Mucosa of stomach (tissue), 1 donor: ENCODE results near the gene ALB.

Experiments
- H3K27me3 ChIP-seq: one replicate; pipeline ENCODE4 v1.7.0; 2013; ENCODE audit warnings: mild to moderate bottlenecking, low read length; ENCODE audit not compliant: control insufficient read depth, insufficient read depth
- H3K36me3 ChIP-seq: one replicate; pipeline ENCODE4 v1.7.0; 2013; ENCODE audit warnings: low read length; ENCODE audit not compliant: control insufficient read depth, insufficient read depth
- H3K4me1 ChIP-seq: one replicate; pipeline ENCODE4 v1.7.0; 2013; ENCODE audit warnings: mild to moderate bottlenecking, low read length; ENCODE audit not compliant: control insufficient read depth, insufficient read depth
- H3K4me3 ChIP-seq: one replicate; pipeline ENCODE4 v1.7.0; 2013; ENCODE audit warnings: low read length
- H3K9ac ChIP-seq: one replicate; pipeline ENCODE4 v1.7.0; 2013; ENCODE audit warnings: mild to moderate bottlenecking, low read length, moderate library complexity
- H3K9me3 ChIP-seq: one replicate; pipeline ENCODE4 v1.7.0; 2013; ENCODE audit warnings: mild to moderate bottlenecking, low read length, moderate library complexity; ENCODE audit not compliant: control insufficient read depth
- donor health status: Pancreatic carcinoma.

ALB gene

GRCh38 chr4:73447671-73448070 lies 43.6 kb downstream of the ALB start:
- Histone ChIP-seq H3K4me1 (no peaks in the 10 kb centered on the region), H3K36me3 (no peaks in the 10 kb centered on the region)

DNA sequence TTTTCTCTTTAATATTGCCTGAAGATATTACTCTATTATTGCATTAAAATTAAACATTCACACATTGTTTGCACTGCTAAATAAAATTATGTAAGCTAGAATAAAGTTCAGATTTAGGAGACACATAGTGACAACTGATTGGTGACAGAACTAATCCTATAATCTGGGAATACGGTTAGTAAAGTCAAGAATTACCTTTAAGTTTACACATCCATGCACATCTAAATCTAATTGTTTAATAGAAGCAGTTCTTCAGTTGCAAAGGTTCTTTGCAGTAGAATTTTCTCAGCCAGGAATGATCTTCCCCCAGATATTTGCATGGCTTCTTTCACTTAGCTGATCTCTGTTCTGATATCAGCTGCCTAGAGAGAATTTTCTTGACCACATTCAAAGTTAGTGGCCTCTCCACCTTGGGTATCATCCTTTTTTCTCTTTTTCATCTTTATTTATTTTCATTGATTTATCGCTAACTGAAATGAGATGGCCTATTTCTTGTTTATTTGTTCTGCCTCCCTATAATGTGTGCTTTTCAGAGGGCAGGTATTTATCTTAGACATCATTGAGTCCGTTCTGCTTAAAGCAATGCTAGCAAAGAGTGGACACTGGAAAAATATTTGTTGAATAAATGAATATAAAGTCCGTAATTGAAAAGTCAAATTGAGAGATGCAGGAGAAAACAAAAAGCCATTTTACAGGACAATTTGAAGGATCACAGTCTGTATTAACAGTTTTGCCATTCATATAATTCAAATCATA lies 44.5 kb downstream of the ALB start:
- Histone ChIP-seq H3K9me3 (no peaks in the 10 kb centered on the region), H3K4me3 (no peak overlapping the region), H3K9ac (no peak overlapping the region), H3K27me3 (no peaks in the 10 kb centered on the region), H3K4me1 (no peaks in the 10 kb centered on the region), H3K36me3 (no peaks in the 10 kb centered on the region)

More at GRCh38 chr4:73447671-73448070, 43.6 kb downstream of the ALB start:
- no peaks in the 10 kb centered on the region for H3K9me3 ChIP-seq
- no peaks in the 10 kb centered on the region for H3K27me3 ChIP-seq
- no peak overlapping the region for H3K4me3 ChIP-seq
- no peak overlapping the region for H3K9ac ChIP-seq

DNA sequence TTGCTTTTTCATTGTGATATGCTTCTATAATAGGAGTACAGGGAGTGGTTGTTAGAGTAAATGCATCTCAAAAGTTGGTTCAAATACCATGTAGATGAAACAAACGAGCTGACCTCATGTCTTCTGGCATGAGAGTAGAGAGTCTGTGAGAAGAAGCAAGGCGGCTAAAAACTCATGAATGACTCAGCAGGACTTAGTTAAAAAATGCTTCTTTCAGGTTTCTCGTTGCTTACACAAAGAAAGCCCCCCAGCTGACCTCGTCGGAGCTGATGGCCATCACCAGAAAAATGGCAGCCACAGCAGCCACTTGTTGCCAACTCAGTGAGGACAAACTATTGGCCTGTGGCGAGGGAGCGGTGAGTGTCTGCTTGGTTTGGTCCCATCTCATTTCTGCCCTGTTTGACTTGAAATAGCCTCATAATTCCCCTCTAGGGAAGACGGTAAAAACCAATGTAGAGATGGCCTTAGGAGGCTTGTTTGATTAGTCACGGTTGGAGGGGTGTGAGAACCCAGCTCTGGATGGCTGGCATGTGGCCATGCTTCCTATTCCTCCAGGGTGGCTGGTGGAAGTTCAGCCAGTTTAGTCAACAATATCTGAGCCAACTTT lies 46.4 kb downstream of the ALB start:
- Histone ChIP-seq H3K9ac (no peak overlapping the region), H3K27me3 (no peaks in the 10 kb centered on the region)

DNA sequence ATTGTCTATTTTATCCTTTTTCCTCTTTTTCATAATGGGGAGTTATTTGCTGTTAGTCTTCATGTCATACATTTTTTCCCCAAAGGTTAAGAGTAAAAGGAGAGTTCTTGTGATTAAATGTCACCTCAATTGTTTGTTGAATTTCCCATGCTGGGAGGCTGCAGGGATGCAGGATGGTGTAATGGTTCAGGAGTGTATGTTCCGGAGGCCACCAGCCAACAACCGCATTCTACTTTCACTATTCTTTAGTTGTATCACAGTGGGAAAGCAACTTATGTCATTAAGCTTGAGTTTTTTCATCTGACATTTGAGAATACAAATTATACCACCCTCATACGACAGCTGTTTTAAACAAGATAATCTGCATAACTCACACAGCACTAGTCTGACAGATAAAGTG lies 47.3 kb downstream of the ALB start:
- Histone ChIP-seq H3K36me3 (no peaks in the 10 kb centered on the region), H3K4me3 (no peak overlapping the region), H3K27me3 (no peaks in the 10 kb centered on the region), H3K4me1 (no peaks in the 10 kb centered on the region), H3K9me3 (no peaks in the 10 kb centered on the region), H3K9ac (no peak overlapping the region)

More for the DNA sequence above, 46.4 kb downstream of the ALB start:
- Histone ChIP-seq H3K4me3 (no peak overlapping the region), H3K4me1 (no peaks in the 10 kb centered on the region), H3K36me3 (no peaks in the 10 kb centered on the region), H3K9me3 (no peaks in the 10 kb centered on the region)

DNA sequence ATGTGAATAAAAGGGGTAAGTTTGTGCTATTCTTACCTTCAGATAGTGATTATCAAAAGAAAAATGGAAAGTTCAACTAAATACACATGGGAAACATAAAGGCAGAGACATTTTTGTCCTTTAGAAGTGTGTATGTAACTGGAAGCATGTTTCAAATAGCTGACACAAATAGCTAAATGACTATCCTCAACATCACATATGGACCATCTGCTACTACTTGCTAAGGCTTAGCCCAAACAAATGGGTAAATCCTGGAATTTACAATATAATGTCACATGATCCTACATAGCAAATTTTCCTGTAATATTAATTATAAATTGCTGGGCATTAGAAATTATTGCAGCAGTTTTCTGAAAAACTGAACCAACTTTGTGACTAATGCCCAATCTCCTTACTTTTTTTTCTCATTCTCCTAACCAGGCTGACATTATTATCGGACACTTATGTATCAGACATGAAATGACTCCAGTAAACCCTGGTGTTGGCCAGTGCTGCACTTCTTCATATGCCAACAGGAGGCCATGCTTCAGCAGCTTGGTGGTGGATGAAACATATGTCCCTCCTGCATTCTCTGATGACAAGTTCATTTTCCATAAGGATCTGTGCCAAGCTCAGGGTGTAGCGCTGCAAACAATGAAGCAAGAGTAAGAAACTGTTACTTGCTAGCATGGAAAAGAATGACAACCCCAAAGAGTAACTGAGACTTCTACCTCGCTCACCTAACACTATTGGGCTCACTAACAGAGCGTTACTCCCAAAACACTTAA lies 48.1 kb downstream of the ALB start:
- Histone ChIP-seq H3K4me3 (no peak overlapping the region), H3K4me1 (no peaks in the 10 kb centered on the region)

DNA sequence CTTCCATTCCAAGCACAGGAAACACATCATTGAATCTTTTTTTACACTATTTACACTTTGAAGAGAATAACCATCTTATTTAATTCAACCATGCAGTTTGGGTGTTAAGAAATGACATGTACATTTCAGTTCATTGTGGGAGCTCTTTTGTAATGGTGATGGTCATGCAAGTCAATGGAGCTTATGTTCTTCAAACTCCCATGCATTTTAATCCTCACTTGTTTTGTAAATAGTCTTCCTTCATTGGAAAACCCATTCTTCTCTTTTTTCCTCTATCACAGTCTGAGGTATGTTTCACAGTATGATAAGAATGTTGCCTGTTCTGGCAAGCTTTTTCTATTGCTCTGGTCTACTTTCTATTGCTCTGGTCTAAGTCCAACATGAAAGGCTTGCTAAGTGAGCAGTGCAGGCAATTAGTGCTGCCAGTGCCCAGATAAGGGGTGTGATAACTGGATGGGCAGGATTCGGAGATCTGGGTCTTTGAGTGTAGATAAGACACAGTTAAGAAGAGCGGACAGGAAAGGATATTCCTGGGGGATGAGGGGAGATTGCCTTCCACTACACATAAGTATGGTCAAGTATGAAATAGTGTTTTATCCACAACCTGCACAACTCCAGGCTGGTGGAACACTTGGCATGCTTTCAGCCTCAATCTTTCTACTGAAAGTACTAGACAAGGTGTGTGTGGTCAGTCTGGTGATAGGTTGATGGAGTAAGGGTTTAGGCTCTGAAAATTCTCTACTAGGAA lies 49.0 kb downstream of the ALB start:
- no peak overlapping the region for H3K9ac ChIP-seq

More for the DNA sequence above, 48.1 kb downstream of the ALB start:
- Histone ChIP-seq H3K36me3 (no peaks in the 10 kb centered on the region), H3K9me3 (no peaks in the 10 kb centered on the region), H3K9ac (no peak overlapping the region), H3K27me3 (no peaks in the 10 kb centered on the region)

DNA sequence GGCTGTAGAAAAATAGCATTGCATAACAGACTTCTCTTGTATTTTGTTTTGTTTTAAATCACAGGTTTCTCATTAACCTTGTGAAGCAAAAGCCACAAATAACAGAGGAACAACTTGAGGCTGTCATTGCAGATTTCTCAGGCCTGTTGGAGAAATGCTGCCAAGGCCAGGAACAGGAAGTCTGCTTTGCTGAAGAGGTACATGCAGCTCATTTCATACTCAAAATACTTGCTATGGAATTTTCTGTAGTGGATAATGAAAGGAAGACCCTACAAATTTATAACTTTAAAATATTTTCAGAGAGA lies 49.6 kb downstream of the ALB start:
- H3K9ac ChIP-seq: no peak overlapping the region
- no peaks in the 10 kb centered on the region for H3K9me3 ChIP-seq
- no peak overlapping the region for H3K4me3 ChIP-seq
- no peaks in the 10 kb centered on the region for H3K36me3 ChIP-seq
- no peaks in the 10 kb centered on the region for H3K27me3 ChIP-seq
- H3K4me1 ChIP-seq: no peaks in the 10 kb centered on the region

More for the DNA sequence above, 49.0 kb downstream of the ALB start:
- Histone ChIP-seq H3K4me3 (no peak overlapping the region), H3K36me3 (no peaks in the 10 kb centered on the region), H3K9me3 (no peaks in the 10 kb centered on the region), H3K4me1 (no peaks in the 10 kb centered on the region), H3K27me3 (no peaks in the 10 kb centered on the region)

- Histone ChIP-seq H3K27me3 (no peaks in the 10 kb centered on the region), H3K4me1 (no peaks in the 10 kb centered on the region), H3K9me3 (no peaks in the 10 kb centered on the region), H3K9ac (no peak overlapping the region), H3K4me3 (no peak overlapping the region), H3K36me3 (no peaks in the 10 kb centered on the region)
Measured at GRCh38 chr4:73454920-73455319, 50.8 kb downstream of the ALB start.

- Histone ChIP-seq H3K4me3 (no peak overlapping the region), H3K36me3 (no peaks in the 10 kb centered on the region), H3K9me3 (no peaks in the 10 kb centered on the region)
Measured at GRCh38 chr4:73456177-73457022, 52.3 kb downstream of the ALB start.

DNA sequence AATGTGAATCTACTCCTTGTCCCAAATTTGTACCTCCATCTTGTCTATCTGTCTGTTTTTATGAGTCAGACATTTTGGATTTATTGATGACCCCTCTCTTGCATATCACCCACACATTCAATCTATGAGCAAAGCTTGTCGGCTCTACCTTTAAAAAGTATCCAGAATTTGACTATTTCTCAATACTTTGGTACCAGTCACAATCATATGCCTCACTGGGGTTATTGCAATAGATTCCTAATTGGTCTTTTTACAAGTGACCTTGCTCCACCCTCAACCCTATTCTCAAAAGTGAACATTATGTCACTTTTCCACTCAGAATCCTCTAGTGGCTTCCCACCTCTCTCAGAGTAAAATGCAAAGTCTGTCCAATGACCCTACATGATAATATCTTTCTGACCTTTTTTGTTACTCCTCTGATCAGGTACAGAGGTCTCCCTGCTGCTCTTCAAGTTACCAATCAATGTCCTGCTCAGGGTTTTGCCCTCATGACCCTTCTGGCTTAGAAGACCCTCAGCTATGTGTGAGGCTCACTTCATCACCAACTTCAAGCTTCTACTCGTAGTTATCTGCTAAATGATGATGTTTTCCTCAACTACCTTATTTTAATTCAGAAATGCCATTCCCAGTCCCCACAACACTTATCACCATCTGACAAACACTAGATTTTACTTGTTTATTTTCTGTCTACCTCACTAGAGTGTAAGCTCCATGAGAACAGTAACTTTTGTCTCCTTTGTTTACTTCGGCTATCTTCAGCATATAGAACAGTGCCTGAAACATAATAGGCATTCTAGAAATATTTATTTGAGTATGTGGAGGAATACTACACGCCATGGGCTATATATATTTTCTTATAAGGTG lies 54.3 kb downstream of the ALB start:
- H3K9ac ChIP-seq: no peak overlapping the region
- no peak overlapping the region for H3K4me3 ChIP-seq
- no peaks in the 10 kb centered on the region for H3K9me3 ChIP-seq
- no peaks in the 10 kb centered on the region for H3K36me3 ChIP-seq
- H3K27me3 ChIP-seq: no peaks in the 10 kb centered on the region
- no peaks in the 10 kb centered on the region for H3K4me1 ChIP-seq

More at GRCh38 chr4:73456177-73457022, 52.3 kb downstream of the ALB start:
- Histone ChIP-seq H3K4me1 (no peaks in the 10 kb centered on the region), H3K27me3 (no peaks in the 10 kb centered on the region), H3K9ac (no peak overlapping the region)
